ENCODE data around the gene ABCF3.

The ABCF3 gene

GRCh38 chr3:184238246-184238818 is 52.3 kb downstream of the ABCF3 start:
- Histone ChIP-seq H3K27me3 (ENCODE audit: control insufficient read depth, insufficient read depth, low read length) (peaks cover 9% of the 10 kb centered on the region), H3K4me1 (ENCODE audit: control insufficient read depth, insufficient read depth, low read length) (peaks cover 11% of the 10 kb centered on the region), H3K9ac (ENCODE audit: low read length) (no peak overlapping the region), H3K9me3 (ENCODE audit: control insufficient read depth, low read length) (no peaks in the 10 kb centered on the region), H3K4me3 (ENCODE audit: low read length) (no peak overlapping the region), H3K36me3 (ENCODE audit: control insufficient read depth, insufficient read depth, low read length) (peaks cover 4% of the 10 kb centered on the region)

GRCh38 chr3:184239221-184239620 is 53.2 kb downstream of the ABCF3 start:
- Histone ChIP-seq H3K9ac (ENCODE audit: low read length) (no peak overlapping the region), H3K36me3 (ENCODE audit: control insufficient read depth, insufficient read depth, low read length) (peaks cover 10% of the 10 kb centered on the region), H3K9me3 (ENCODE audit: control insufficient read depth, low read length) (no peaks in the 10 kb centered on the region), H3K4me1 (ENCODE audit: control insufficient read depth, insufficient read depth, low read length) (peaks cover 11% of the 10 kb centered on the region), H3K4me3 (ENCODE audit: low read length) (no peak overlapping the region), H3K27me3 (ENCODE audit: control insufficient read depth, insufficient read depth, low read length) (peaks cover 8% of the 10 kb centered on the region)

GRCh38 chr3:184239708-184240107 is 53.7 kb downstream of the ABCF3 start:
- Histone ChIP-seq H3K36me3 (ENCODE audit: control insufficient read depth, insufficient read depth, low read length) (peaks cover 12% of the 10 kb centered on the region), H3K4me3 (ENCODE audit: low read length) (no peak overlapping the region), H3K4me1 (ENCODE audit: control insufficient read depth, insufficient read depth, low read length) (peaks cover 11% of the 10 kb centered on the region), H3K9me3 (ENCODE audit: control insufficient read depth, low read length) (no peaks in the 10 kb centered on the region), H3K27me3 (ENCODE audit: control insufficient read depth, insufficient read depth, low read length) (peaks cover 8% of the 10 kb centered on the region), H3K9ac (ENCODE audit: low read length) (no peak overlapping the region)

- Histone ChIP-seq H3K4me3 (ENCODE audit: low read length) (no peak overlapping the region), H3K9ac (ENCODE audit: low read length) (no peak overlapping the region), H3K36me3 (ENCODE audit: control insufficient read depth, insufficient read depth, low read length) (peaks cover 14% of the 10 kb centered on the region), H3K9me3 (ENCODE audit: control insufficient read depth, low read length) (no peaks in the 10 kb centered on the region), H3K27me3 (ENCODE audit: control insufficient read depth, insufficient read depth, low read length) (peaks cover 8% of the 10 kb centered on the region), H3K4me1 (ENCODE audit: control insufficient read depth, insufficient read depth, low read length) (peaks cover 11% of the 10 kb centered on the region)
Measured at GRCh38 chr3:184240384-184241140, 54.6 kb downstream of the ABCF3 start.

- H3K9ac ChIP-seq (ENCODE audit: low read length) = no peak overlapping the region
Measured at GRCh38 chr3:184241141-184241446, 55.1 kb downstream of the ABCF3 start.

GRCh38 chr3:184241447-184242296 is 55.7 kb downstream of the ABCF3 start:
- H3K4me1 ChIP-seq (ENCODE audit: control insufficient read depth, insufficient read depth, low read length) = peaks cover 11% of the 10 kb centered on the region
- H3K27me3 ChIP-seq (ENCODE audit: control insufficient read depth, insufficient read depth, low read length) = peaks cover 8% of the 10 kb centered on the region
- peaks cover 14% of the 10 kb centered on the region for H3K36me3 ChIP-seq (ENCODE audit: control insufficient read depth, insufficient read depth, low read length)
- no peaks in the 10 kb centered on the region for H3K9me3 ChIP-seq (ENCODE audit: control insufficient read depth, low read length)
- H3K4me3 ChIP-seq (ENCODE audit: low read length) = no peak overlapping the region
- no peak overlapping the region for H3K9ac ChIP-seq (ENCODE audit: low read length)

More at GRCh38 chr3:184241141-184241446, 55.1 kb downstream of the ABCF3 start:
- Histone ChIP-seq H3K27me3 (ENCODE audit: control insufficient read depth, insufficient read depth, low read length) (peaks cover 8% of the 10 kb centered on the region), H3K9me3 (ENCODE audit: control insufficient read depth, low read length) (no peaks in the 10 kb centered on the region), H3K4me3 (ENCODE audit: low read length) (no peak overlapping the region), H3K36me3 (ENCODE audit: control insufficient read depth, insufficient read depth, low read length) (peaks cover 14% of the 10 kb centered on the region), H3K4me1 (ENCODE audit: control insufficient read depth, insufficient read depth, low read length) (peaks cover 11% of the 10 kb centered on the region)

- Histone ChIP-seq H3K9ac (ENCODE audit: low read length) (no peak overlapping the region), H3K4me1 (ENCODE audit: control insufficient read depth, insufficient read depth, low read length) (peaks cover 11% of the 10 kb centered on the region), H3K4me3 (ENCODE audit: low read length) (no peak overlapping the region), H3K27me3 (ENCODE audit: control insufficient read depth, insufficient read depth, low read length) (peaks cover 8% of the 10 kb centered on the region), H3K36me3 (ENCODE audit: control insufficient read depth, insufficient read depth, low read length) (peaks cover 14% of the 10 kb centered on the region), H3K9me3 (ENCODE audit: control insufficient read depth, low read length) (no peaks in the 10 kb centered on the region)
Measured at GRCh38 chr3:184242297-184242685, 56.3 kb downstream of the ABCF3 start.

Data from mucosa of stomach (tissue), 1 donor.